ENCODE measurements around the gene KAT8. TPM values are rescaled to one million over a fixed set of nuclear protein-coding genes. Genes with fewer than 3 reads are reported as not detected.

Gene KAT8
- total RNA-seq (2014; rRNA removed; shearing (Covaris generic)) = 26.9 and 34.3 TPM in 2 replicates
- 29.1 and 34.6 TPM in 2 replicates for polyA plus RNA-seq (2015; cell fraction: cytosol; rRNA removed)
- 57.8 and 62.4 TPM in 2 replicates for polyA plus RNA-seq (2015; cell fraction: nucleus; rRNA removed)

GRCh38 chr16:31117384-31118222 is at the start of gene KAT8:
TSS of gene KAT8 (plus strand) at chr16:31117664. CDS start at chr16:31117682, 18 bp downstream.
- in situ Hi-C loops (cut with HindIII; ENCODE audit: low pct_unique_long_range_greater_than_20kb, low sequenced_read_pairs) = no loop called here
- peak; percentile 98 for DNase-seq (ENCODE audit: low read depth, low spot score)

GRCh38 chr16:31071861-31072260 is 45.6 kb upstream of the KAT8 start:
- peak; percentile 28 for DNase-seq (ENCODE audit: low read depth, low spot score)

GRCh38 chr16:31072540-31073141 is 44.8 kb upstream of the KAT8 start:
- in situ Hi-C loops (cut with HindIII; ENCODE audit: low pct_unique_long_range_greater_than_20kb, low sequenced_read_pairs) = no loop called here
- peak; percentile 18 for DNase-seq (ENCODE audit: low read depth, low spot score)

More at GRCh38 chr16:31071861-31072260, 45.6 kb upstream of the KAT8 start:
- in situ Hi-C loops (cut with HindIII; ENCODE audit: low pct_unique_long_range_greater_than_20kb, low sequenced_read_pairs) = no loop called here

GRCh38 chr16:31073142-31073969 is 44.1 kb upstream of the KAT8 start:
- peak; percentile 87 for DNase-seq (ENCODE audit: low read depth, low spot score)
- in situ Hi-C loops (cut with HindIII; ENCODE audit: low pct_unique_long_range_greater_than_20kb, low sequenced_read_pairs) = no loop called here

- DNase-seq (ENCODE audit: low read depth, low spot score) = peak; percentile 98
- in situ Hi-C loops (cut with HindIII; ENCODE audit: low pct_unique_long_range_greater_than_20kb, low sequenced_read_pairs) = no loop called here
Observed at GRCh38 chr16:31073970-31074813, 43.3 kb upstream of the KAT8 start, which contains the start of the genes ZNF646 and ZNF668. TSS of gene ZNF646 (plus strand) at chr16:31074422. CDS start at chr16:31076325, 1,903 bp downstream. TSS of gene ZNF668 (minus strand) at chr16:31074240. CDS start at chr16:31064459, 9,781 bp downstream.

- in situ Hi-C loops (cut with HindIII; ENCODE audit: low pct_unique_long_range_greater_than_20kb, low sequenced_read_pairs) = no loop called here
- peak; percentile 35 for DNase-seq (ENCODE audit: low read depth, low spot score)
Observed at GRCh38 chr16:31074814-31075183, 42.7 kb upstream of the KAT8 start.

- in situ Hi-C loops (cut with HindIII; ENCODE audit: low pct_unique_long_range_greater_than_20kb, low sequenced_read_pairs) = no loop called here
- no peak for DNase-seq (ENCODE audit: low read depth, low spot score)
Observed at GRCh38 chr16:31076319-31076718, 41.1 kb upstream of the KAT8 start.

- DNase-seq (ENCODE audit: low read depth, low spot score) = no peak
- in situ Hi-C loops (cut with HindIII; ENCODE audit: low pct_unique_long_range_greater_than_20kb, low sequenced_read_pairs) = no loop called here
Observed at GRCh38 chr16:31077024-31077423, 40.4 kb upstream of the KAT8 start.

- DNase-seq (ENCODE audit: low read depth, low spot score) = no peak
- in situ Hi-C loops (cut with HindIII; ENCODE audit: low pct_unique_long_range_greater_than_20kb, low sequenced_read_pairs) = no loop called here
Observed at GRCh38 chr16:31077592-31078396, 39.7 kb upstream of the KAT8 start.

GRCh38 chr16:31078597-31079341 is 38.7 kb upstream of the KAT8 start:
- in situ Hi-C loops (cut with HindIII; ENCODE audit: low pct_unique_long_range_greater_than_20kb, low sequenced_read_pairs) = no loop called here

GRCh38 chr16:31079342-31079944 is 38.0 kb upstream of the KAT8 start:
- in situ Hi-C loops (cut with HindIII; ENCODE audit: low pct_unique_long_range_greater_than_20kb, low sequenced_read_pairs) = no loop called here
- no peak for DNase-seq (ENCODE audit: low read depth, low spot score)

More at GRCh38 chr16:31078597-31079341, 38.7 kb upstream of the KAT8 start:
- no peak for DNase-seq (ENCODE audit: low read depth, low spot score)

- in situ Hi-C loops (cut with HindIII; ENCODE audit: low pct_unique_long_range_greater_than_20kb, low sequenced_read_pairs) = no loop called here
- no peak for DNase-seq (ENCODE audit: low read depth, low spot score)
Observed at GRCh38 chr16:31080035-31080629, 37.3 kb upstream of the KAT8 start.

- in situ Hi-C loops (cut with HindIII; ENCODE audit: low pct_unique_long_range_greater_than_20kb, low sequenced_read_pairs) = no loop called here
- DNase-seq (ENCODE audit: low read depth, low spot score) = no peak
Observed at GRCh38 chr16:31080756-31081419, 36.6 kb upstream of the KAT8 start.
